Peyer's patch (tissue), 4 donors: Measurements from ENCODE around the gene VPS33B.

Source experiments
- POLR2A ChIP-seq, 2 donors: fragments of 450-650 bp; IDR thresholded peaks; one replicate each; pipeline ENCODE4 v1.5.1; 2017; ENCODE audit warnings: antibody characterized with exemption in 2 of 2, mild to moderate bottlenecking in 2 of 2, moderate library complexity in 2 of 2
- TF ChIP-seq, protein P1 (sequence below), 6 experiments: fragments of 450-650 bp in 4 of 6; fragments of 200-600 bp in 2 of 6; sonication (generic) in 1 of 6; IDR thresholded peaks; one replicate each; pipeline ENCODE4 v1.5.1; 2017 to 2019; ENCODE audit warnings: antibody characterized with exemption in 6 of 6, mild to moderate bottlenecking in 3 of 6, moderate library complexity in 1 of 6

DNA sequence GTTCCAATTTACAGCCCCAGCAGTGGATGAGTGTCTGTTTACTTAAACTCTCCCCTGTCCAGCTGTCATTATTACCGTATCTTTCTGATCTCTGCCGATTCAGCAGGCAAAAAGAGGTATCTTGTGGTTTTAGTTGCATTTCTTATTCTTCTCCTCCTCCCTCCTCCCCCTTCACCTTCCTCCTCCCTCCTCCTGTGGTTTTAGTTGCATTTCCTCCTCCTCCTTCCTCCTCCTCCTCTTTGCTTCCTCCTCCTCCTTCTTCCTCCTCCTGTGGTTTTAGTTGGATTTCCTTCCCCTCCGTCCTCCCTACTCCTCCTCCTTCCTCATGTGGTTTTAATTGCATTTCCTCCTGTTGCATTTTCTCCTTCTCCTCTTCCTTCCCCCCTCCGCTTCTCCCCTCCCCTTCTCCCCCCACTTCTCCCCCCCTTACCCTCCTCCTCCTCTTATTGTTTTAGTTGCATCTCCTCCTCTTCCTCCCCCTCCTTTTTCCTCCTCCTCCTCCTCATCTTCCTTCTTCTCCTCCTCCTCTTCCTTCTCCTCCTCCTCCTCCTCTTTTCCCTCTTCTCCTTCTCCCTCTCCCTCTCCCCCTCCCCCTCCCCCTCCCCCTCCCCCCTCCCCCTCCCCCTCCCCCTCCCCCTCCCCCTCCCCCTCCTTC lies 25.3 kb upstream of the VPS33B start:
- TF ChIP-seq, protein P1, sequence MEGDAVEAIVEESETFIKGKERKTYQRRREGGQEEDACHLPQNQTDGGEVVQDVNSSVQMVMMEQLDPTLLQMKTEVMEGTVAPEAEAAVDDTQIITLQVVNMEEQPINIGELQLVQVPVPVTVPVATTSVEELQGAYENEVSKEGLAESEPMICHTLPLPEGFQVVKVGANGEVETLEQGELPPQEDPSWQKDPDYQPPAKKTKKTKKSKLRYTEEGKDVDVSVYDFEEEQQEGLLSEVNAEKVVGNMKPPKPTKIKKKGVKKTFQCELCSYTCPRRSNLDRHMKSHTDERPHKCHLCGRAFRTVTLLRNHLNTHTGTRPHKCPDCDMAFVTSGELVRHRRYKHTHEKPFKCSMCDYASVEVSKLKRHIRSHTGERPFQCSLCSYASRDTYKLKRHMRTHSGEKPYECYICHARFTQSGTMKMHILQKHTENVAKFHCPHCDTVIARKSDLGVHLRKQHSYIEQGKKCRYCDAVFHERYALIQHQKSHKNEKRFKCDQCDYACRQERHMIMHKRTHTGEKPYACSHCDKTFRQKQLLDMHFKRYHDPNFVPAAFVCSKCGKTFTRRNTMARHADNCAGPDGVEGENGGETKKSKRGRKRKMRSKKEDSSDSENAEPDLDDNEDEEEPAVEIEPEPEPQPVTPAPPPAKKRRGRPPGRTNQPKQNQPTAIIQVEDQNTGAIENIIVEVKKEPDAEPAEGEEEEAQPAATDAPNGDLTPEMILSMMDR (IDR thresholded peaks at IDR 0.05), result no peak
- TF ChIP-seq POLR2A (IDR thresholded peaks at IDR 0.05), result no peak
